GM23248 (cell line): Measurements from ENCODE around the gene ADAMTS15. TPM values are rescaled to one million over a fixed set of nuclear protein-coding genes. Genes with fewer than 3 reads are reported as not detected.

Experiments
- DNase-seq: peaks from one replicate; pipeline ENCODE4 v3.0.0-alpha.2; 2015
- H2AFZ ChIP-seq: fragments of 200-600 bp; sonication (generic); 2 replicates; pipeline ENCODE4 v1.6.1; 2016; ENCODE audit warnings: antibody characterized with exemption
- H3F3A ChIP-seq: fragments of 200-600 bp; sonication (generic); 2 replicates; pipeline ENCODE4 v1.6.1; 2016; ENCODE audit warnings: mild to moderate bottlenecking, antibody characterized with exemption, mixed run types; ENCODE audit not compliant: insufficient read depth
- H3K27ac ChIP-seq: fragments of 200-600 bp; sonication (generic); 2 replicates; pipeline ENCODE4 v1.5.1; 2016; ENCODE audit warnings: mild to moderate bottlenecking
- H3K27me3 ChIP-seq: fragments of 200-600 bp; sonication (generic); replicated peaks from 2 replicates; pipeline ENCODE4 v1.6.1; 2016; ENCODE audit warnings: mild to moderate bottlenecking; ENCODE audit not compliant: insufficient read depth
- H3K36me3 ChIP-seq: fragments of 200-600 bp; sonication (generic); 2 replicates; pipeline ENCODE4 v1.6.1; 2016; ENCODE audit warnings: low read depth, mild to moderate bottlenecking
- H3K4me1 ChIP-seq: fragments of 200-600 bp; sonication (generic); 2 replicates; pipeline ENCODE4 v1.6.1; 2016; ENCODE audit warnings: mild to moderate bottlenecking; ENCODE audit not compliant: insufficient read depth
- H3K4me2 ChIP-seq: fragments of 200-600 bp; sonication (generic); one replicate; pipeline ENCODE4 v1.6.1; 2016; ENCODE audit warnings: mild to moderate bottlenecking; ENCODE audit not compliant: unreplicated experiment
- H3K4me3 ChIP-seq: fragments of 200-600 bp; sonication (generic); 2 replicates; pipeline ENCODE4 v1.5.1; 2016; ENCODE audit warnings: mild to moderate bottlenecking
- H3K79me2 ChIP-seq: fragments of 200-600 bp; sonication (generic); 2 replicates; pipeline ENCODE4 v1.6.1; 2016; ENCODE audit warnings: mild to moderate bottlenecking; ENCODE audit not compliant: insufficient read depth
- H3K9ac ChIP-seq: fragments of 200-600 bp; sonication (generic); 2 replicates; pipeline ENCODE4 v1.6.1; 2016; ENCODE audit warnings: mild to moderate bottlenecking
- H3K9me2 ChIP-seq: fragments of 200-600 bp; sonication (generic); 2 replicates; pipeline ENCODE4 v1.6.1; 2016; ENCODE audit warnings: mixed run types, mild to moderate bottlenecking, moderate library complexity; ENCODE audit not compliant: insufficient read depth
- H3K9me3 ChIP-seq: fragments of 200-600 bp; sonication (generic); one replicate; pipeline ENCODE4 v1.6.1; 2017; ENCODE audit warnings: low read depth
- H4K20me1 ChIP-seq: fragments of 200-600 bp; sonication (generic); 2 replicates; pipeline ENCODE4 v1.6.0; 2016; ENCODE audit not compliant: insufficient read depth
- EZH2 ChIP-seq: fragments of 200-600 bp; sonication (generic); IDR thresholded peaks from 2 replicates; pipeline ENCODE4 v1.6.1; 2018; ENCODE audit warnings: antibody characterized with exemption, mild to moderate bottlenecking; ENCODE audit not compliant: insufficient read depth, poor library complexity, severe bottlenecking
- EZH2phosphoT487 ChIP-seq: fragments of 200-600 bp; sonication (generic); IDR thresholded peaks from 2 replicates; pipeline ENCODE4 v1.6.1; 2018; ENCODE audit warnings: antibody characterized with exemption, moderate library complexity, mild to moderate bottlenecking, low read depth; ENCODE audit not compliant: insufficient read depth
- WGBS, 2 experiments: methylation state at CpG; one replicate each; pipeline ENCODE4 v1.1.6; 2015 to 2017; ENCODE audit warnings: low lambda C conversion rate in 2 of 2, low coverage in 1 of 2; ENCODE audit errors: missing lambda C conversion rate in 2 of 2; 5-methylcytosine and 5-hydroxymethylcytosine counted together
- in situ Hi-C: fragments of 300-500 bp; cut with MboI; formaldehyde crosslinking; loops from 2 replicates; pipeline ENCODE4 v1.15.0; 2020
- polyA plus RNA-seq: library from polyadenylated mRNA; unstranded; fragments of >200 nt; fragmentation: Nextera tagmentation; extraction: Ambion mirVana; gene quantifications from 2 replicates; pipeline ENCODE4 v1.2.1, GENCODE V29; 2016
- total RNA-seq: library from RNA; depleted of rRNA; stranded (reverse); fragments of >200 nt; shearing (Covaris generic); gene quantifications from 2 replicates; pipeline ENCODE4 v1.2.3, GENCODE V29; 2014; rRNA removed

ADAMTS15 gene, protein sequence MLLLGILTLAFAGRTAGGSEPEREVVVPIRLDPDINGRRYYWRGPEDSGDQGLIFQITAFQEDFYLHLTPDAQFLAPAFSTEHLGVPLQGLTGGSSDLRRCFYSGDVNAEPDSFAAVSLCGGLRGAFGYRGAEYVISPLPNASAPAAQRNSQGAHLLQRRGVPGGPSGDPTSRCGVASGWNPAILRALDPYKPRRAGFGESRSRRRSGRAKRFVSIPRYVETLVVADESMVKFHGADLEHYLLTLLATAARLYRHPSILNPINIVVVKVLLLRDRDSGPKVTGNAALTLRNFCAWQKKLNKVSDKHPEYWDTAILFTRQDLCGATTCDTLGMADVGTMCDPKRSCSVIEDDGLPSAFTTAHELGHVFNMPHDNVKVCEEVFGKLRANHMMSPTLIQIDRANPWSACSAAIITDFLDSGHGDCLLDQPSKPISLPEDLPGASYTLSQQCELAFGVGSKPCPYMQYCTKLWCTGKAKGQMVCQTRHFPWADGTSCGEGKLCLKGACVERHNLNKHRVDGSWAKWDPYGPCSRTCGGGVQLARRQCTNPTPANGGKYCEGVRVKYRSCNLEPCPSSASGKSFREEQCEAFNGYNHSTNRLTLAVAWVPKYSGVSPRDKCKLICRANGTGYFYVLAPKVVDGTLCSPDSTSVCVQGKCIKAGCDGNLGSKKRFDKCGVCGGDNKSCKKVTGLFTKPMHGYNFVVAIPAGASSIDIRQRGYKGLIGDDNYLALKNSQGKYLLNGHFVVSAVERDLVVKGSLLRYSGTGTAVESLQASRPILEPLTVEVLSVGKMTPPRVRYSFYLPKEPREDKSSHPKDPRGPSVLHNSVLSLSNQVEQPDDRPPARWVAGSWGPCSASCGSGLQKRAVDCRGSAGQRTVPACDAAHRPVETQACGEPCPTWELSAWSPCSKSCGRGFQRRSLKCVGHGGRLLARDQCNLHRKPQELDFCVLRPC
- total RNA-seq (0.97 and 1.3 TPM in 2 replicates), polyA plus RNA-seq (0.09 TPM in 2 replicates)

DNA sequence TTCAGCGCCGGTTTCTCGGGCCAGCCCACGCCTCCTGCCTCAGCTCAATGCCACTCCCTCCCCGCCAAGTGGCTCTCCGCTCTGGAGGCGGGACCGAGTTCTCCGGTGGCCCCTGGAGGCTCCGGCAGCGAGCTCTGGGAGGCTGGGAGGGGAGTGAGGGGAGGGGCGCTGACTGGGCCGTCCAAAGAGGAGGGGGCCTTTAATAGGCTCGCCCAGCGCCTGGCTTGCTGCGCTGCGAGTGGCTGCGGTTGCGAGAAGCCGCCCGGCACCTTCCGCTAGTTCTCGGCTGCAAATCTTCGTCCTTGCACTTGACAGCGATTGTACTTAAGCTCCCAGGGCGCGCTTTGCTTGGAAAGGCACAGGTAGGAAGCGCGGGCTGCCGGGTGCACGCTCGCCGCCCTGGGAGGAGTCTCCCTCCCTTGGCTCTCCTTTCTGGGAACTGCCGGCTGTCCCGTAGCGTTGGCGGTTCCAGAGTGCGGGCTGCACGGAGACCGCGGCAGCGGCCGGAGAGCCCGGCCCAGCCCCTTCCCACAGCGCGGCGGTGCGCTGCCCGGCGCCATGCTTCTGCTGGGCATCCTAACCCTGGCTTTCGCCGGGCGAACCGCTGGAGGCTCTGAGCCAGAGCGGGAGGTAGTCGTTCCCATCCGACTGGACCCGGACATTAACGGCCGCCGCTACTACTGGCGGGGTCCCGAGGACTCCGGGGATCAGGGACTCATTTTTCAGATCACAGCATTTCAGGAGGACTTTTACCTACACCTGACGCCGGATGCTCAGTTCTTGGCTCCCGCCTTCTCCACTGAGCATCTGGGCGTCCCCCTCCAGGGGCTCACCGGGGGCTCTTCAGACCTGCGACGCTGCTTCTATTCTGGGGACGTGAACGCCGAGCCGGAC lies at the start of gene ADAMTS15:
Gene ADAMTS15, plus strand, starts transcription at position 230 of the 894 bp plus-strand sequence. Its CDS starts 329 bp downstream, at position 559.
- in situ Hi-C loops: loop anchor here (10.0 kb wide), 1 partner anchor 386 kb away; no protein-coding TSS in a partner anchor
- no peaks in the 10 kb centered on the region for H3K79me2 ChIP-seq
- TF ChIP-seq EZH2phosphoT487: no peak
- TF ChIP-seq EZH2: no peak
- H3K27ac ChIP-seq: no peak within 1 kb of the TSS
- no peaks in the 10 kb centered on the region for H3K9me3 ChIP-seq
- H3K9me2 ChIP-seq: no peaks in the 10 kb centered on the region
- H3K36me3 ChIP-seq: no peaks in the 10 kb centered on the region
- H3F3A ChIP-seq: peaks cover 11% of the 10 kb centered on the region
- H3K27me3 ChIP-seq: no peaks in the 10 kb centered on the region
- peak; percentile 83 for DNase-seq
- H3K4me1 ChIP-seq: peaks cover 6% of the 10 kb centered on the region; the same call in 1 of the 2 replicates
- no peaks in the 10 kb centered on the region for H4K20me1 ChIP-seq
- peak within 1 kb of the TSS; percentile 88 for H2AFZ ChIP-seq
- peak within 1 kb of the TSS; percentile 89 for H3K4me2 ChIP-seq
- peak within 1 kb of the TSS; percentile 31 for H3K9ac ChIP-seq
- peak within 1 kb of the TSS; percentile 82 for H3K4me3 ChIP-seq
- WGBS, 2 experiments: 1 to 2% methylated on average over 65 to 70 of the region's 75 CpGs

DNA sequence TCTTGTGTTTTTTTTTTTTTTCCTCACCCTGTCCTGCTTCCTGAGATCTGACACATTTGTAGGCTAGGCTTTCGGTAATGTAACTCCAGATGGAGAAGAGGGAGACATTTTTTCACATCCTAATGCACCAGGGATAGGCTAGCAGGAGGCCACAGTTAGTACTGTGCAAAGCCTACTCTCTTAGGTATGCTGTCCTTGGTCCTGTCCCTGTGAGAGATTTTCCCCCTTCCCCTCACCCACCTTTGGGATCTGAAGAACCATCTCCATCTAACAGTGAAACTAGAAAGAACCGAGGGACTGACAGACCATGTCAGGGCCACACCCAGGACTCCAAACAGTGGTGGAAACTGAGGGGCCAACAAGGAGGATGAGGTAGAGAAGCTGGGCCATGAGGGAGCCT lies 49.2 kb upstream of the ADAMTS15 start:
- 86 to 93% methylated on average over 2 of the region's 2 CpGs for WGBS, 2 experiments
- no peaks in the 10 kb centered on the region for H3K9me2 ChIP-seq
- no peak overlapping the region for H3K27ac ChIP-seq
- no peak overlapping the region for H3K4me2 ChIP-seq
- H2AFZ ChIP-seq: no peak overlapping the region
- peaks cover 45% of the 10 kb centered on the region for H3F3A ChIP-seq
- H3K4me3 ChIP-seq: no peak overlapping the region
- no peaks in the 10 kb centered on the region for H3K36me3 ChIP-seq
- DNase-seq: no peak
- H3K79me2 ChIP-seq: no peaks in the 10 kb centered on the region
- H3K27me3 ChIP-seq: no peaks in the 10 kb centered on the region
- H3K9me3 ChIP-seq: no peaks in the 10 kb centered on the region
- no peak for TF ChIP-seq EZH2
- TF ChIP-seq EZH2phosphoT487: no peak
- in situ Hi-C loops: no loop called here
- H3K4me1 ChIP-seq: peaks cover 36% of the 10 kb centered on the region
- no peaks in the 10 kb centered on the region for H4K20me1 ChIP-seq
- H3K9ac ChIP-seq: no peak overlapping the region

DNA sequence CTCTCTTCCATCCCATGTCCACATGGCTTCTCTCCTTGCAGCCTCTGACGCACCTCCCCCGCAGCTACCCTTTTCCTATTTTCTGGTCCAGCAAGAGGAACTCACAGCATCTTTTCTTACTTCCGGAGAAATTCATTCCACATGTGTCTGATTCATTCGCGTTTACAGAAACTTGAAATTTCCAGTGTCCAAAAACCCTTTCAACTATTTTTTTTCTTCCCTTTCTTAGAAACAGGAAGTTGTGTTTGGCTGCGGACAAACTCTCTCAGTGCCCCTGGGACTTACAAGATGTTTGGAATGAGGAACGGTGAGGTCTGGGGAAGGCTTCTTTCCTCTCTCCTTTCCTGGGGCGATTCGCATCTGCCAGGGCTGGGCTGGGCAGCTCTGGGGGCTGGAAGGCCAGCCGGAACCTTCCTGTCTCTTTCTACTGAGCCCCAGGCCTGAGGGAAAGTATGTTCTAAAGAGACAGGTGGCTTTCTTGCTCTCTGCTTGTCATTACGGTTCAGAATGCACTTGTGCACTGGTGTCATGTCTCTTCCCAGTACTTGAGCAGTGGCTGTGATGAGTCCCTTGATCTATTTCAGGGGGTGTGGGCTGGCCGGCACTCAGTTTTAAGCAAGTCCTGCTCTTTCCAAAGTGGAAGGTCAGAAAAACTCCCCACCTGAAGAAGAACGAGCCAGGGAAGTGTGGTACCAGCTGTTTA lies 47.5 kb upstream of the ADAMTS15 start:
- H3F3A ChIP-seq: peaks cover 45% of the 10 kb centered on the region
- H2AFZ ChIP-seq: peak overlapping the region; percentile 41
- no peaks in the 10 kb centered on the region for H3K9me2 ChIP-seq
- no peaks in the 10 kb centered on the region for H3K79me2 ChIP-seq
- peak overlapping the region; percentile 33 for H3K27ac ChIP-seq
- no peaks in the 10 kb centered on the region for H4K20me1 ChIP-seq
- H3K9me3 ChIP-seq: no peaks in the 10 kb centered on the region
- no peak overlapping the region for H3K9ac ChIP-seq
- in situ Hi-C loops: no loop called here
- H3K4me3 ChIP-seq: peak overlapping the region; percentile 7
- TF ChIP-seq EZH2 (no peak), EZH2phosphoT487 (no peak)
- DNase-seq: peak; percentile 89
- WGBS, 2 experiments: 9 to 10% methylated on average over 13 of the region's 13 CpGs
- peaks cover 38% of the 10 kb centered on the region for H3K4me1 ChIP-seq
- peak overlapping the region; percentile 49 for H3K4me2 ChIP-seq
- H3K36me3 ChIP-seq: no peaks in the 10 kb centered on the region
- no peaks in the 10 kb centered on the region for H3K27me3 ChIP-seq
